HG03575 (cell line): ENCODE data around the gene XPO6.

ENCODE experiments used
- ATAC-seq: cut with Tn5 transposase; IDR thresholded peaks from one replicate; pipeline ENCODE4 v1.9.1; 2021; ENCODE audit not compliant: unreplicated experiment, insufficient number of reproducible peaks, low FRiP score; ENCODE audit errors: extremely low read depth

The XPO6 gene

DNA sequence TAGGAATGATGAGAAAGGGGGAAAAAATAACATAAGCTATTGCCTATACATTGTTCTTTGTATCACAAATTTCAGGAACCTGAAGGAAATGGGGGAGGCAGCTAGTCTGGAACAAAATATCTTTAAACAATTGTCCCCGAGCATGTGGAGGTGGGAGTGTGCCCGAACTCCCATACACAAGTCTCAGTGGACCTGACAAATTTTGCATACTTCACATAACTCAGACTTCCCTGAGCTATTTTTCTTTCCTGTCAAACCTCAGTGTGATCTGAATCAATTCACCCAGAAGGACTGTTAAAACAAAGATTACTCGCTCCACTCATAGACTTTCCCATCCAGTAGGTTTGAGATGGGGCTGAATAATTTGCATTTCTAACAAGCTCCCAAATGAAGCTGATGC lies 1.6 kb upstream of the XPO6 start:
- ATAC-seq: no peak

DNA sequence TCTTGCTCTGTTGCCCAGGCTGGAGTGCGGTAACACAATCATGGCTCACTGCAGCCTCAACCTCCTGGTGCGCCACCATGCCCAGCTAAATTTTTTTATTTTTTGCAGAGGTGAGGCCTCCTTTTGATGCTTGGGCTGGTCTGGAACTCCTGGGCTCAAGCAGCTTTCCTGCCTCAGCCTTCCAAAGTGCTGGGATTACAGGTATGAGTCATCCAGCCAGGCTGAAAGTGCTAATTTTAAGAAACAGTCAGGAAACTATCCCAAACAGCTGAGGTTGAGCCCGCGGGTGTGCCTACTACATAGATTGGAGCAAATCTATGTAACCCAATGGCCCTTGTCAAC lies 738 bp upstream of the XPO6 start:
- ATAC-seq: no peak

DNA sequence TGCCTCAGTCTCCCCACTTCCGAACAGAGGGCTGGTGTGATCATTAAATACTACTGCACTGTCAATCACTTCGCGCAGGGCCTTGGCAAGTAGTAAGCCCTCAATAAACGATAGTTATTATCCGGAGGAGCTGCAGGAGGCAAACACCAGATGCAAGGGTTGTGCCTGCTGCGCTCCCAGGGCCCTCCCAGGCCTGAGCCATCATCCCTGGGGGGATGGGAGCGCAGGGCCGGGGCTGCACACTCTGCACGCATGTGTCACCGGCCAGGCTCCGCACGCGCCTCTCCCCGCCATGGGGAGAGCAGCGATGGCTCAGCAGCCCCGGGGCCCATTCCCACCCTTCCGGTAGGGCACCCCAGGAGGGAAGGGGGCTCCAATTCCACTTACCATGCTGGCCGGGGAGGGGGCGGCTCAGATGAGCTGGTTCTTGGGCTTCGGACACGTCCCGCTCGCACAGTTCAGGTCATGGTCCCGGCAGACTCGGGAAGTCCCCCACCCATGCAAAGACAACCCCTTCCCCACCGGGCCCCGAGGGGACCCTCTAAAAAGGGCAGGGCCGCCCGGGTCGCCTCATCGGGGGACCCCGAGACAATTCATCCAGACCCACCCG lies 681 bp downstream of the XPO6 start:
- no peak for ATAC-seq

DNA sequence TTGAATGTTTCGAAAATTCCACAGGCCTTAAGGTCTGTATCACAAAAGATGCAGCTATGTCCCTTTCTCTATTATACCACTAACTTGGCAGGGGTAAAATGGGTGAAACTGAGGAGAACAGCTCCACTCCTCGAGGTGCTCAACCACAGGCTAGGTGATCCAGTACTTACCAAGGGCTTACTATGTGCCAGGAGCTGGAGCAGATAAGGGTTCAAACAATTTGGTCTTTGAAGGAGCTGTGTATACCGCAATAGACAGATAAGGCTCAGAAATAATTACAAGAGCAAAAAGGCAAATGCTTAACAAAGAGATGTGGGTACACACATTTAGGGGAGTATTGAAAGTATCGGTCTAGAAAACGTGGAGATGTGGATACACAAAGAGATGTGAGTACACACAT lies 1.5 kb downstream of the XPO6 start:
- ATAC-seq: no peak

DNA sequence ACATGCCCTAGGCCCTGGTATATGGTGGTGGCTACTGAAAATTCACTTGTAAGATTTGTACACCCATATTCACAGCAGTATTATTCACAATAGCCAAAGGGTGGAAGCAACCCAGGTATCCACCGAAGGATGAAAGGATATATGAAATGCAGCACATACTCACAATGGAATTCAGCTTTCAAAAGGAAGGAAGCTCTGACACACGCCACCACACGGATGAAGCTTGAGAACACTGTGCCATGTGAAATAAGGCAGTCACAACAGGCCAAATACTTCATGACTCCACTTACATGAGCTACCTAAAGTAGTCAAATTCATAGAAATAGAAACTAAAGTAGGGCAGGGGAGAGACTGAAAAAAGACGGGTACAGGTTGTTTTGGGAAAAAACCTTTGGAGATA lies 2.9 kb downstream of the XPO6 start:
- ATAC-seq: no peak

DNA sequence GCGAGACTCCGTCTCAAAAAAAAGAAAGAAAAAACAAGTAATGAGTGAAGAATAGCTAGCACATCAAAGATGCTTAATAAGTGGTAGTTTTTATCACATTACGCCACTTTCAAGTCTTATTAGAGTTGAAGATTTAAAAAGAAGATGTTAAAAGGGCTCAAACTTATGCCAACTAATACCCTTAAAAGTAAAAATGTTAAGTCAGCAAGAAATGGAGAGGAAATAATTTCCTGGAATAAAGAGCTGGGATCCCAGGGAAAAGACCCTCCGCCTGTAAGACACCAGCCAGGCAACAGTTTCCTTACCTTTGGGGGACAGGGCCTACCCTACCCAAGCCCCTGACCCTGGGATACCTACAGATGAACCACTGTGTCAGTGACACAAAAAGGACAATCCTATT lies 3.6 kb downstream of the XPO6 start:
- no peak for ATAC-seq

DNA sequence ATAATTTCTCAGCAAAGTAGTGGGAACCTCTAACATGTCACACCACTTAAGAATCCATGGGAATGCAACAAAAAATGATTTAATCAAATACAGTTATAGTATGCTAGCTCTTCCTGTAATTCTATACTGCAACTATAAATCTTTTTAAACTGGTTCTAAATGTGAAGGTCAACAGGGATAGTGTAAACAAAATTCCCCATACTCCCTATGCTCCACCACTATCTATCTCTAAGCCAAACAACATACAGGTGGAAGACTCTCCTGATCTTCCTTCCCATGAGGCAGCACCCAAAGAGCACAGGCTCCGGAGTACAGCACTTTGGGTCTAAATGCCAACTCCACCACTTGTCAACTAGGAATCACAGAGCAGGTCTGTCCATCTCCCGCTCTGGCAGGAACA lies 4.4 kb downstream of the XPO6 start:
- ATAC-seq: no peak

DNA sequence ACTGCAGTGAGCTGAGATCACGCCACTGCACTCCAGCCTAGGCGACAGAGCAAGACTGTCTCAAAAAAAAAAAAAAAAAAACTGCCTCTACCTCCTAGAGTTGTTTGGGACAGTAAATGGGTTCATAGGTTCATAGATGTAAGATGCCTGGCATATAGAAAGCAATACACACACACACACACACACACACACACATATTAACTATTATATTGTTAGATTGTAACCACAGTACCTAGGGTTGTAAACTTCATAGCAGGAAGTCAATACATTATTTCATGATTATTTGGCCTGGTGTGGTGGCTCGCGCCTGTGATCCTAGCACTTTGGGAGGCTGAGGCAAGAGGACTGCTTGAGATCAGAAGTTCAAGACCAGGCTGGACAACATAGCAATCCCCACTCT lies 5.8 kb downstream of the XPO6 start:
- no peak for ATAC-seq

DNA sequence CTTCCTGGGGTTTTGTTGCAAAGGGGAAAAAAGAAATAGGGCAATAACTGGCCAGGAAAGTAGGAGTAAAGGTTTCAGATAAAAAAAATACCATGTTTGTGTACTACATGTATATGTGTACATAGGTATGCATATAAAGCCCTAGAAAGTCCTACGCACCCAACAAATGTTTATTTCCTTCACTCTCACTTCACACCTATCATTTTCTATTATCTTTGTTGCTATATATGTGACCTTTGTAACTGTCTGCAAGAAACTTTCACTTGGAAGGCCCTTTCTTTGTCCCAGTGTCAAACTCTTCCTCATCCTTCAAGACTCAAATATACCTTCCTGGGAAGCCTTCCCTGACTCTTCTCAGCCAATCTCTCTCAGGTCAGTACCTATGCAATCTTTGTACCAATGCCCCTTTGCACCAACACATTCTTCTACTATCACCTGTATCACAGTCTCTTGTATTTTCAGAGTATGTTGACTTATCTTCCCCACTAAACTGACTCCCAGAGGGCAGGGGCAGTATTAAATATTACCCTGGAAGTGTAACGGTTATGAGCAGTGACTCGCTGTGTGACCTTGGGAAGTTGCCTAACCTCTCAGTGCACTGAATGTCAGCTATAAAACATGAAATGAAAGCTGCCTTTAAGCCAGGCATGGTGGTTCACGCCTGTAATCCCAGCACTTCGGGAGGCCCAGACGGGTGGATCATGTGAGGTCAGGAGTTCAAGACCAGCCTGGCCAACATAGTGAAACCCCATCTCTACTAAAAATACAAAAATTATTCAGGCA lies 6.5 kb downstream of the XPO6 start:
- ATAC-seq: no peak

DNA sequence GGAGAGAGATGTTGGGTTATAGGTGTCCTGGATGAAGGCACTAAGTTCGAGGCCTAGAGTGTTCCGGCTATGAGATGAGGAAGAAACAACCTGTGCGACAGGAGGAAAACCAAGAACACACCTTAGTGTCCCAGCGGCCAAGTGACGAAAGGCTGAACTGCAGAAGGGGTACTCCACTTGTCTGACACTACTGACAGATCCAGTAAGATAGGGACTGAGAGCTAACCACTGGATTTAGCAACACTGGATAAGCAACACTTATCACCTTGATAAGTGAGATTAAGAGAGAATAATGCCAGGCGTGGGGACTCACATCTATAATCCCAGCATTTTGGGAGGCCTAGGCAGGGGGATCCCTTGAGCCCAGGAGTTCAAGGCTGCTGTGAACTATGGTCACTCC lies 7.1 kb downstream of the XPO6 start:
- ATAC-seq: no peak

DNA sequence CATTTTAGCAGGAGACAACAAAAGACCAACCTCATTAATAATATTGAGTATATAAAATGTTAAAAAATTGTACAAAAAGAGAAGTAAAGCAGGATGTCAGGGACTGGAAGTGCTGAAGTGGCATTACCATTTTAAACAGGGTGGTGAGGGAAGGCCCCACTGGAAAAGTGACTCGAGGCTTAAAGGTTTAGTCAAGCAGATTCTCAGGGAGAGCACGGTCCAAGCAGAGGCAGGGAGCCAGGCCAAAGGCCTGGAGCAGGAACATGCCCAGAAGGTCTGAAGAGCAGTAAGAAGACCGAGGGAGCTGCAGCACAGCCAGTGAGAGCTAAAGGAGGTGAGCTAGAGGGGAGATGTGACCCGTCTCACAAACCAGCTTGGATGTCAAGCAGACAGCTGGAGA lies 7.6 kb downstream of the XPO6 start:
- no peak for ATAC-seq

DNA sequence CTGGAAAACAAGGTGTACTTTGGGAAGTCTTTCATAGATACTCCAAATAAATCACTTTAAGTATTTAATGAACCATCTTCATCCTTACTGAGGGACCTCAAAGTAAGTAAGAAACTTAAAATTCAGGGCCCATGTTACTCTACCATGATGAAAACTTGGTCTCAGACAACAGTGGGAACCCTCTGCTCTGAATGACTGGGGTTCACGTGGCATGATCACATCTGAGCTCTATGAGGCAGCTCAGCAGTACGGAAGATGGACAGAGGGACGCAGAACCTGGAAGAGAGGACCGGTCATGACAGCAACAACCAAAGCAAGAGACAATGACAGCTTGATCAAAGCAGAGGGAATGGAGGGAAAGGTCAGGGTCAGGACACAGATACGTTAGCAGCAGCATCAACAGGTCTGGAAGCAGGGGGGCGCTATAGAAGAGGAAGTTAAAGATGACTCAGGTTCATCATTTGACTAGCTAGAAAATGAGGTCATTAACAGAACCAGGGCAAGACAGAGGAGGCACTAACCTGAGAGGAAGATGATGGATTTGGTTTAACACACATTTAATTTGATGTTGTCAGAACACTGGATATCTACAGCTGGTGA lies 9.5 kb downstream of the XPO6 start:
- no peak for ATAC-seq

DNA sequence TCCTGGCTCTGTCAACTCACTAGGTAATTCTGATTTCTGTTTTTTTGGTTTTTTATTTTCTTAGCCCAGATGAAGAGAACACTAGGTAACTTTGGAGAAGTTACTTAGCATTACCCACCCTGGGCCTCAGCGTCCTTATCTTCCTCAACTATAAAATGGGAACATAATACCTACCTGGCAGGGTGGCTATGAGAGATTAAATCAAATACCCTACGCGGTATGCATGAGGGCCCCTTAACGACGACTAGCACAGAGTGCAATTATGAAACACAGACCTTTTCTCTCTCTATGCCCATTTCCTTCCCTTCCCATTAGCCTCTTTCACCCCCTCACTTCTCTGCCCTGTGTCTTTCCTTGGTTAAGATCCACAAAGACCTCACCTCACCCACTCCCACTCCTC lies 11.1 kb downstream of the XPO6 start:
- ATAC-seq: no peak

DNA sequence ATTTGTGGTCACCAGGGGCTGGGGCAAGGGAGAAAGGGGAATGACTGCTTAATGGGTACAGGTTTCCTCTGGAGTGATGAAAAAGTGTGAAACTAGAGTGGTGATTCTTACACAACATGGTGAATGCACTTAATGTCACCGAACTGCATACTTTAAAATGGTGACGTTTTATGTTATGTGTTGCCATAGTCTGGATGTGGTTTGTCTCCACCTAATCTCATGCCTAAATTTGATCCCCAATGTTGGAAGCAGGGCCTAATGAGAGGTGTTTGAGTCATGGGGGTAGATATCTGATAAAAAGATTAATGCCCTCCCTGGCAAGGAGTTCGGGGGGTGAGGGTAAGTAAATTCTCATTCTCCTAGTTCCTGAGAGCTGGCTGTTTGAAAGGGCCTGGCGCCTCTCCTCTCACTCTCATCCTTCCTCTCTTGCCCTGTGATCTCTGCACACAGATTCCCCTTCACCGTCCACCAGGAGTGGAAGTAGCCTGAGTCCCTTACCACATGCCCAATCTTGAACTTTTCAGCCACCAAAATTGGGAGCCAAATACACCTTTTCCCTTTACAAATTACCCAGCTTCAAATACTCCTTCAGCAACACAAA lies 15.3 kb downstream of the XPO6 start:
- no peak for ATAC-seq

DNA sequence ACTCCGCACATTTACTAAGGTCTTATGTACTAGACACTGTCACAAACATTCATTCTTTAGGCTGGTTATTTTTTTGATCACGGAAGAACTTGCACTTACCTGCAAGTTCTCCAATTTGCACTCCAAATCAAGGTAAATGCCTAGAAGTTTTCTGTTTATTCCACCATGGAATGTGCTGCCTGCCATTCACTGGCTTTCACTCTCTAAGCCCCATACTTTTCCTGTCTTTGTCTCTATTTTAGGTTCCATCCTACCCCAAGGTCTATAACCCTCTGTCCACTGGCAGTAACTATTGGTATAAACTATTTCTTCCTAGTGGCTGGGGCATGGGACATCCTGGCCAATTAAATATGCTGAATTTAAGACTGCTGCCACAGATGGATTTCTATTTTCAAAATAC lies 15.9 kb downstream of the XPO6 start:
- no peak for ATAC-seq

DNA sequence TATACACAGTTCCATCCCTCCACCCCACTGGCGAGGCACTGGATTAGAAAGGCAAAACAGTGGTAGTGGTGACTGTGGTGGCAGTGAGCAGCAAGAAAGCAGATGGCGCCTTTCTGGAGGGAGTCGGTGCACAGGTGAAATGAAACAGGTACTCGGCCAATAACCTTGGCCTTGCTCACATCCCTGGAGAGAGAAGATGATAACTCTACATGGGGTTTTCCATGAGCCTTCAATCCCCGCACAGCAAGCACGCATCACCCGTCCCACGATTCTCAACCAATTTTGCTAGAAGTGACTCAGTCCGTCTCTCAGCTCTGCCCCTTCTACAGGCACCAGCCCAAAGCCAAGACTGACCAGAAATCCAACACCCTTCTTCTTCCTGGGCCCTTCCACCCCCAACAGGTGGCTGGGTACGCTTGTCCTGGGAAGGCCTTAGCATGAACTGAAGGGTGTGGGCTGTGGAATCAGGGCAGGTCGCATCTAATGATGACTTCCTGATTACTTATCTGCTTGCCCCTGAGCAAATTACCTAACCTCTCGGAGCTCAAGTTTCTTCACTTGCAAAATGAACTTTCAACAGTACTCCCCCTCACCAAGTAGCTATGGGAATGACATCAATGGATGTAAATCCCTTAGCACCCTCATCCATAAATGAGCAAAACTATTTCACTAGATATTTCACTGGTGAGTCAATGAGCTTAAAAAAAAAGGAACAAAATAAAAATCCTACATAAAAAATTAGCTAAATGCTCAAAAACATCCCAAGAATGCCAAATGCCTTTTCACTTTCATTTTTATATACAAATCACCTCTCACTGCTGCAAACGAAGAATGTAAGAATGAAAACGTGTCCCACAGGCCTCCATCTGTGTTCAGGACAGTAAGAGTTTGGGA lies 18.0 kb downstream of the XPO6 start:
- no peak for ATAC-seq

DNA sequence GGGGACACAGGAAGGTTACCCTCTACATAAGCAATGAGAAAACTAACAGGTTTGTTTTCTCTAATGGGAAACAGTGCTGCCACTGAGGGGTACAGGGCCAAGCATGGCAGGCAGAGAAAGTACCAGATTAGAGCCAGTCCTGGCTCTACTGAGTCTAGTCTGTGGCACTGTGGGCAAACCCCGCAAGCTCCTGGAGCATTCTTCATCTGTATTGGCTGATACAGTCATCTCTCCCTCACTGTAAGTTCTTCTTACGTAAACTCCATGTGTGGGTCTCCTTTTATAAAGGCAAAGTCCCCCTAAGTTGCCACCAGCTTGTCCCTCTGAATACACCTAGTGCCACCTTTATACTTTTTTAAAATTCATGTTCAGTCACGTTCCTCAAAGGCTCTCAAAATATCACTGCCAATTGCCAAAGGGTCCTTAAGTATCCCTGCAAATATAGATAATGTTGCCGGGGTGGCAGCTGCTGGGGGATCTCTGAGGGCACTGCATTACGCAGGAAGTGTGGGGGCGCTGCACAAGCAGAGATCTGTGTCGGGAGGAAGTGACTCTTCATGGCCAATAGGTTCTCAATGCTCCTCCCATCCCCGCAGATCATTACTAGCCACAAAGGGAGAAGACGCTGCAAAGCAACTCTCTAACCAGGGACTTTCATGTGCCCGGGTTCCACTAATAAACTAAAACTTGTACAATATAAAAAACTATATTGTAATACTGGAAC lies 18.8 kb downstream of the XPO6 start:
- no peak for ATAC-seq

DNA sequence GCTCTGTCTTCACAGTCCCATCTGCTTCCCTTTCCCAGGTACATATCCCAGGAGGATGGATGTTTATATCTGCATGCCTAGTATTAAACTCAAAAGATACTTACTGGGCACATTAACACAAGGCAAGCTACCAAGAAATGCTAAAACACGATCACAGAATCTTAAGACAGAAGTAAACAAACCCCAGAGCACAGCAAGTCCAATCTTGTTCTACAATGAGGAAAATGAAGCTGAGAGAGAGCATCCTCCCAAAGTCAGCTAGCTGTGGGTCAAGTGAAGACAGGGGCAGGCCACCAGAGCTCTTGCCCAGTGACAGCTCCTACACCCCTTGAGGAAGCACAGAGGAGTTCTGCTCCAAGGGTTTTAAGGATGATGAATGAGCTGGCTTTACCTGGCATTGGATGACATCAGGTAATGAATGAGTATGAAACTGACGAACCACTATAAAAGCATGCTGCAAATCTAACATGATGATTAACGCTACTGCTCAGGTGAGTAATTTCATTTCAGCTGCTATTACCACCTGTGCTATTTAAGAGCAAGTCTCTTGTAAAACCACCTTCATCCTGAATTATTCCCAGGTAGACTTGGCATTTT lies 20.3 kb downstream of the XPO6 start:
- no peak for ATAC-seq
